ENCODE results near the gene TENT4B.

DNA sequence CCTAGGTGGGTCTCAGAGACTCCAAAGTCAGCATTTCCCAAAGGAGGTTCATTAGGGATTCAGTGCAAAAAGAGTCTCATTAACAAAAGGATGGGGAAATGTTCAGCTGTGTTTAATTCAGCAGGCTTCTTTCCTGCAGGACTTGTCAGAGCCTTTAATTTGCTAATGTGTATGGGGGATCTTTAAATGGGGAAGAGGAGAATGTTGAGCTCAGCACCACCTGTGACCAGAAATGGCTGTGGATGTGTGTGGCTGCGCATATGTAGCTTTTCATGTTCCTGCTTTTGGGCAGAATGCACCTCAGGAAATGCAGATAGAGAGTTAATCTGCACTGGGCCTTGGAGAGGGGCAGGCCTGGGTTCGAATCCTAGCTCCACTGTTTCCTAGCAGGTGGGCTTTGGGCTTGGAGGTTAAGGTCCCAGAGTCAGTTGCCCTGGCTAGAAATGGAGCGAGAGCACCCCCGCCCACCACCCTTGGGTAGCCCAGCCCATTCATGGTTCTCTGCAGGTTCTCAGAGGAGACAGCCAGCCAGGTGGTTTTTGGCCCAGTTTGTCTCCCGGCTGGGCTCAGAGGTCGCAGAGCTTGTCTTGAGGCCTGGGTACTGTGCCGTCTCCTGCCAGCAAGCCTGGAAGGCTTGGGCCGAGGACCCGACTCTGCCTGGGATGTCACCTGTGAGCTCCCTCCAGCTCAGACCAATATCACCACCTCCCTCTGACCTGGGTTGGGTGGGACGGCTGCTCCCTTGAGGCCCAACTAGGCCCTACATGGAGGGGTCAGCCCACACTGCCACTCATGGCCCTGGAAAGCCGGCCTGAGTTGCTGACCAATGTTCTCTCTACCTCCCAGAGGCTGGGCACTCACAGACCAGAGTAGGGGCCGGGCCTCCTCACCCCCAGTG, 122.6 kb downstream of the TENT4B start:
- TF ChIP-seq, protein P1, sequence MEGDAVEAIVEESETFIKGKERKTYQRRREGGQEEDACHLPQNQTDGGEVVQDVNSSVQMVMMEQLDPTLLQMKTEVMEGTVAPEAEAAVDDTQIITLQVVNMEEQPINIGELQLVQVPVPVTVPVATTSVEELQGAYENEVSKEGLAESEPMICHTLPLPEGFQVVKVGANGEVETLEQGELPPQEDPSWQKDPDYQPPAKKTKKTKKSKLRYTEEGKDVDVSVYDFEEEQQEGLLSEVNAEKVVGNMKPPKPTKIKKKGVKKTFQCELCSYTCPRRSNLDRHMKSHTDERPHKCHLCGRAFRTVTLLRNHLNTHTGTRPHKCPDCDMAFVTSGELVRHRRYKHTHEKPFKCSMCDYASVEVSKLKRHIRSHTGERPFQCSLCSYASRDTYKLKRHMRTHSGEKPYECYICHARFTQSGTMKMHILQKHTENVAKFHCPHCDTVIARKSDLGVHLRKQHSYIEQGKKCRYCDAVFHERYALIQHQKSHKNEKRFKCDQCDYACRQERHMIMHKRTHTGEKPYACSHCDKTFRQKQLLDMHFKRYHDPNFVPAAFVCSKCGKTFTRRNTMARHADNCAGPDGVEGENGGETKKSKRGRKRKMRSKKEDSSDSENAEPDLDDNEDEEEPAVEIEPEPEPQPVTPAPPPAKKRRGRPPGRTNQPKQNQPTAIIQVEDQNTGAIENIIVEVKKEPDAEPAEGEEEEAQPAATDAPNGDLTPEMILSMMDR (IDR thresholded peaks at IDR 0.05): no peak
- TF ChIP-seq EP300 (IDR thresholded peaks at IDR 0.05): no peak
- TF ChIP-seq POLR2AphosphoS5 (IDR thresholded peaks at IDR 0.05): no peak

Measured in upper lobe of left lung (tissue), 4 donors.